Measurements from ENCODE around the gene ADD2. TPM values are rescaled to one million over a fixed set of nuclear protein-coding genes. Genes with fewer than 3 reads are reported as not detected.

The ADD2 gene
- total and polyA plus RNA-seq, 2 experiments from 2014 or later, result 34.6 to 223 TPM

GRCh38 chr2:70664525-70664924, 103.5 kb downstream of the ADD2 start:
- Mint-ChIP-seq H3K27me3 (ENCODE audit: insufficient read depth, low read depth, poor library complexity) (peaks cover 8% of the 10 kb centered on the region), H3K4me3 (no peak overlapping the region), H3K36me3 (ENCODE audit: low read depth) (peaks cover 80% of the 10 kb centered on the region), H3K9me3 (no peaks in the 10 kb centered on the region), H3K27ac (no peak overlapping the region), H3K4me1 (no peaks in the 10 kb centered on the region)
- no peaks in the 10 kb centered on the region for H3F3A ChIP-seq (replicated peaks; ENCODE audit: low read depth)
- no peaks in the 10 kb centered on the region for H3K9me2 ChIP-seq (ENCODE audit: insufficient read depth)
- peaks cover 8% of the 10 kb centered on the region; the same call in 1 of the 2 replicates for H4K20me1 ChIP-seq (replicated peaks; ENCODE audit: insufficient read depth)
- DNase-seq (ENCODE audit: low spot score), result no peak
- no peak for TF ChIP-seq EZH2phosphoT487 (IDR thresholded peaks at IDR 0.05; ENCODE audit: unreplicated experiment)
- peaks cover 34% of the 10 kb centered on the region for H3K36me3 ChIP-seq (ENCODE audit: insufficient read depth)
- H3K4me2 ChIP-seq, result no peak overlapping the region
- no peaks in the 10 kb centered on the region for H3K79me2 ChIP-seq (replicated peaks; ENCODE audit: insufficient read depth)
- no peak overlapping the region for H2AFZ ChIP-seq
- H3K4me1 ChIP-seq (ENCODE audit: insufficient read depth), result no peaks in the 10 kb centered on the region
- H3K4me3 ChIP-seq, result no peak overlapping the region
- H3K27ac ChIP-seq (ENCODE audit: low read depth), result no peak overlapping the region
- ATAC-seq, result no peak
- H3K27me3 ChIP-seq (ENCODE audit: insufficient read depth), result no peaks in the 10 kb centered on the region

DNA sequence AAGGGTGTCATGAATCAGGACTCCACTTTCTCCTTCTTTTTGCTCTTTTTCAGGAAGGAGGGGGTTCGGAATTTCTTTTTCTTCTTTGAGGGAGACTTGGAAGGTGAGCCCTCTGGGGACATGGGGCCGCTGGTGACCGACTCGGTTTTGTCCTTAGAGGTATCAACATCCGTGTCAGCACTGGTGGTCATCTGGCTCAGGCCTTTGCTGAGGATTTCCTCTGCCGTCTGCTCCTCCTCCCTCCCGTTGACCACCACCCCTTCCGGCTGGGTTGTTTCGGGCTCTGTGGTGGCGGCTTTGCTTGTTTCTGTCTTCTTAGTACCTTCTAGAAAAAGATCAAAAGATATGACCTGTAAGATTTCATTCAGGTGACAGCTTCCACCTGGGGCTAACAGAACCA, 104.6 kb downstream of the ADD2 start:
- Histone ChIP-seq H3K27me3 (ENCODE audit: insufficient read depth) (no peaks in the 10 kb centered on the region), H3K27ac (ENCODE audit: low read depth) (no peak overlapping the region), H3K4me1 (ENCODE audit: insufficient read depth) (no peaks in the 10 kb centered on the region), H3K36me3 (ENCODE audit: insufficient read depth) (peaks cover 25% of the 10 kb centered on the region), H3F3A (replicated peaks; ENCODE audit: low read depth) (no peaks in the 10 kb centered on the region), H4K20me1 (replicated peaks; ENCODE audit: insufficient read depth) (peaks cover 5% of the 10 kb centered on the region; the same call in 1 of the 2 replicates), H3K79me2 (replicated peaks; ENCODE audit: insufficient read depth) (no peaks in the 10 kb centered on the region), H3K4me2 (no peak overlapping the region), H3K4me3 (no peak overlapping the region), H3K9me2 (ENCODE audit: insufficient read depth) (no peaks in the 10 kb centered on the region), H2AFZ (no peak overlapping the region)
- TF ChIP-seq, protein P1, sequence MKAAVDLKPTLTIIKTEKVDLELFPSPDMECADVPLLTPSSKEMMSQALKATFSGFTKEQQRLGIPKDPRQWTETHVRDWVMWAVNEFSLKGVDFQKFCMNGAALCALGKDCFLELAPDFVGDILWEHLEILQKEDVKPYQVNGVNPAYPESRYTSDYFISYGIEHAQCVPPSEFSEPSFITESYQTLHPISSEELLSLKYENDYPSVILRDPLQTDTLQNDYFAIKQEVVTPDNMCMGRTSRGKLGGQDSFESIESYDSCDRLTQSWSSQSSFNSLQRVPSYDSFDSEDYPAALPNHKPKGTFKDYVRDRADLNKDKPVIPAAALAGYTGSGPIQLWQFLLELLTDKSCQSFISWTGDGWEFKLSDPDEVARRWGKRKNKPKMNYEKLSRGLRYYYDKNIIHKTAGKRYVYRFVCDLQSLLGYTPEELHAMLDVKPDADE (IDR thresholded peaks at IDR 0.05), result no peak
- TF ChIP-seq EZH2phosphoT487 (IDR thresholded peaks at IDR 0.05; ENCODE audit: unreplicated experiment) (no peak), ZNF114 (CRISPR knock-in tag; IDR thresholded peaks at IDR 0.05) (no peak)
- H3K27me3 Mint-ChIP-seq (ENCODE audit: insufficient read depth, low read depth, poor library complexity), result peaks cover 8% of the 10 kb centered on the region
- H3K4me1 Mint-ChIP-seq, result peaks cover 1% of the 10 kb centered on the region; the same call in 1 of the 3 replicates
- ATAC-seq, result no peak
- H3K27ac Mint-ChIP-seq, result no peak overlapping the region
- H3K4me3 Mint-ChIP-seq, result no peak overlapping the region
- DNase-seq (ENCODE audit: low spot score), result no peak
- no peaks in the 10 kb centered on the region for H3K9me3 Mint-ChIP-seq
- peaks cover 69% of the 10 kb centered on the region for H3K36me3 Mint-ChIP-seq (ENCODE audit: low read depth)

- Histone ChIP-seq H3K27ac (ENCODE audit: low read depth) (no peak overlapping the region), H3K79me2 (replicated peaks; ENCODE audit: insufficient read depth) (no peaks in the 10 kb centered on the region), H2AFZ (no peak overlapping the region), H3F3A (replicated peaks; ENCODE audit: low read depth) (no peaks in the 10 kb centered on the region), H3K4me3 (no peak overlapping the region), H3K36me3 (ENCODE audit: insufficient read depth) (peaks cover 17% of the 10 kb centered on the region), H4K20me1 (replicated peaks; ENCODE audit: insufficient read depth) (peaks cover 5% of the 10 kb centered on the region; the same call in 1 of the 2 replicates), H3K9me2 (ENCODE audit: insufficient read depth) (no peaks in the 10 kb centered on the region), H3K4me1 (ENCODE audit: insufficient read depth) (peaks cover 19% of the 10 kb centered on the region), H3K4me2 (no peak overlapping the region), H3K27me3 (ENCODE audit: insufficient read depth) (peaks cover 17% of the 10 kb centered on the region; the same call in 1 of the 2 replicates)
- Mint-ChIP-seq H3K9me3 (no peaks in the 10 kb centered on the region; the same call in 2 of the 3 replicates), H3K27ac (no peak overlapping the region), H3K4me1 (peaks cover 24% of the 10 kb centered on the region), H3K36me3 (ENCODE audit: low read depth) (peaks cover 32% of the 10 kb centered on the region), H3K27me3 (ENCODE audit: insufficient read depth, low read depth, poor library complexity) (peaks cover 16% of the 10 kb centered on the region), H3K4me3 (no peak overlapping the region)
- ATAC-seq, result no peak
- no peak for DNase-seq (ENCODE audit: low spot score)
- no peak for TF ChIP-seq ZNF462 (CRISPR knock-in tag; IDR thresholded peaks at IDR 0.05)
- no peak; the same call in 1 of the 2 replicates for TF ChIP-seq POLR2AphosphoS5 (IDR thresholded peaks at IDR 0.05; ENCODE audit: low read depth)
- TF ChIP-seq EZH2phosphoT487 (IDR thresholded peaks at IDR 0.05; ENCODE audit: unreplicated experiment), result no peak
- TF ChIP-seq CTCF (conservative IDR thresholded peaks at IDR 0.05; ENCODE audit: low read depth in 2 of 2), result no peak
Observed at GRCh38 chr2:70659551-70659950, 108.4 kb downstream of the ADD2 start.

Data from GM23338 (cell line).